H1 (cell line): ENCODE data around the gene PPP1R3G. TPM values are rescaled to one million over a fixed set of nuclear protein-coding genes. Genes with fewer than 3 reads are reported as not detected.

Experiments used
- CTCF ChIA-PET: fragments of 300-600 bp; sonication (Branson Sonifier 250); formaldehyde crosslinking; loops from one replicate; lab custom pipeline; 2021; ENCODE audit not compliant: partially characterized antibody; lab: Charles Lee
- POLR2A ChIA-PET: fragments of 300-600 bp; sonication (Branson Sonifier 250); formaldehyde crosslinking; loops from one replicate; lab custom pipeline; 2021; ENCODE audit warnings: inconsistent platforms; ENCODE audit not compliant: partially characterized antibody; lab: Charles Lee
- DNase-seq, 2 experiments: peaks; one replicate each; pipeline versions ENCODE4 v3.0.0 to v3.0.0-alpha.2; 2010 to 2022; ENCODE audit warnings: low spot score in 2 of 2, low read depth in 1 of 2, mixed read lengths in 1 of 2
- FAIRE-seq: peaks from 2 replicates; lab custom pipeline; 2011; peaks lifted over from hg19 to GRCh38; lab: Jason Lieb, UNC
- H2AFZ ChIP-seq: 2 replicates; pipeline ENCODE4 v1.8.1; 2012; ENCODE audit warnings: low read length, inconsistent platforms
- H2AK5ac ChIP-seq: 2 replicates; pipeline ENCODE4 v1.6.1; 2013; ENCODE audit warnings: low read depth, low read length
- H2BK120ac ChIP-seq: replicated peaks from 2 replicates; pipeline ENCODE3; 2013; ENCODE audit warnings: low read depth, low read length, inconsistent platforms
- H2BK12ac ChIP-seq: 2 replicates; pipeline ENCODE4 v1.6.1; 2013; ENCODE audit warnings: low read depth, low read length
- H2BK15ac ChIP-seq: 2 replicates; pipeline ENCODE4 v1.6.1; 2013; ENCODE audit warnings: low read length
- H2BK20ac ChIP-seq: 2 replicates; pipeline ENCODE4 v1.6.1; 2013; ENCODE audit warnings: low read length
- H2BK5ac ChIP-seq: 2 replicates; pipeline ENCODE4 v1.6.1; 2013; ENCODE audit warnings: low read depth, low read length
- H3K14ac ChIP-seq: 2 replicates; pipeline ENCODE4 v1.6.1; 2013; ENCODE audit warnings: inconsistent platforms; ENCODE audit not compliant: insufficient read length
- H3K18ac ChIP-seq: 2 replicates; pipeline ENCODE4 v1.6.1; 2013; ENCODE audit warnings: low read length; ENCODE audit errors: extremely low read depth
- H3K23ac ChIP-seq: 2 replicates; pipeline ENCODE4 v1.6.1; 2013; ENCODE audit warnings: inconsistent platforms; ENCODE audit not compliant: insufficient read length
- H3K23me2 ChIP-seq: 2 replicates; pipeline ENCODE4 v1.6.1; 2013; ENCODE audit warnings: low read depth, low read length
- H3K27ac ChIP-seq: 2 replicates; pipeline ENCODE4 v1.6.1; 2011; ENCODE audit warnings: low read depth, low read length, inconsistent platforms
- H3K27me3 ChIP-seq, 4 experiments: replicated peaks in 1 of 4; 1 replicate in 1 of 4; 2 replicates in 3 of 4; pipeline versions ENCODE4 v1.6.1 to v1.8.1; 2011 to 2013; ENCODE audit warnings: low read length in 3 of 4, mild to moderate bottlenecking in 3 of 4, inconsistent platforms in 2 of 4, mixed read lengths in 2 of 4, moderate library complexity in 1 of 4; ENCODE audit not compliant: control insufficient read depth in 3 of 4, insufficient read depth in 3 of 4; ENCODE audit errors: extremely low read depth in 1 of 4
- H3K36me3 ChIP-seq, 4 experiments: 2 replicates each; pipeline versions ENCODE4 v1.6.1 to v1.8.1; 2011 to 2013; ENCODE audit warnings: mild to moderate bottlenecking in 4 of 4, low read length in 3 of 4, moderate library complexity in 2 of 4, control low read depth in 1 of 4, inconsistent platforms in 1 of 4; ENCODE audit not compliant: insufficient read depth in 4 of 4, control insufficient read depth in 2 of 4
- H3K4ac ChIP-seq: replicated peaks from 2 replicates; pipeline ENCODE3; 2013; ENCODE audit warnings: low read length, low read depth, mixed read lengths, inconsistent platforms; ENCODE audit not compliant: insufficient read length
- H3K4me1 ChIP-seq, 4 experiments: replicated peaks in 1 of 4; 1 replicate in 1 of 4; 2 replicates in 3 of 4; pipeline versions ENCODE4 v1.6.1 to v1.8.1; 2011 to 2013; ENCODE audit warnings: low read length in 3 of 4, inconsistent platforms in 2 of 4, mixed read lengths in 1 of 4; ENCODE audit not compliant: insufficient read depth in 4 of 4, control insufficient read depth in 3 of 4
- H3K4me2 ChIP-seq, 2 experiments: 2 replicates each; pipeline versions ENCODE4 v1.6.1 to v1.8.1; 2011 to 2013; ENCODE audit warnings: low read depth in 2 of 2, low read length in 2 of 2, control low read depth in 1 of 2, inconsistent platforms in 1 of 2, mild to moderate bottlenecking in 1 of 2; ENCODE audit not compliant: insufficient read depth in 1 of 2
- H3K4me3 ChIP-seq, 4 experiments: fragments of 200-600, 300-600 bp in 1 of 4; sonication (generic), shearing (Covaris generic), sonication (Bioruptor Twin) in 1 of 4; 2 replicates each; pipeline versions ENCODE4 v1.5.1 to v1.8.1; 2011 to 2016; ENCODE audit warnings: low read length in 4 of 4, low read depth in 3 of 4, control low read depth in 2 of 4, inconsistent platforms in 2 of 4, mild to moderate bottlenecking in 2 of 4, mixed read lengths in 1 of 4, moderate library complexity in 1 of 4; ENCODE audit not compliant: insufficient read depth in 2 of 4; ENCODE audit errors: extremely low read depth in 1 of 4
- H3K56ac ChIP-seq: replicated peaks from 2 replicates; pipeline ENCODE3; 2013; ENCODE audit warnings: low read depth, mild to moderate bottlenecking, mixed read lengths, low read length, inconsistent platforms; ENCODE audit not compliant: insufficient read length
- H3K79me1 ChIP-seq: 2 replicates; pipeline ENCODE4 v1.6.1; 2013; ENCODE audit warnings: low read depth, low read length, control low read depth
- H3K79me2 ChIP-seq, 2 experiments: 2 replicates each; pipeline versions ENCODE4 v1.6.1 to v1.8.1; 2012 to 2013; ENCODE audit warnings: low read length in 2 of 2, mild to moderate bottlenecking in 2 of 2, inconsistent platforms in 1 of 2; ENCODE audit not compliant: insufficient read depth in 2 of 2, control insufficient read depth in 1 of 2
- H3K9ac ChIP-seq, 4 experiments: replicated peaks in 1 of 4; 1 replicate in 1 of 4; 2 replicates in 3 of 4; pipeline versions ENCODE4 v1.6.1 to v1.8.1; 2011 to 2013; ENCODE audit warnings: low read depth in 3 of 4, low read length in 3 of 4, control low read depth in 2 of 4, mild to moderate bottlenecking in 2 of 4, moderate library complexity in 2 of 4, inconsistent platforms in 1 of 4; ENCODE audit errors: extremely low read depth in 1 of 4
- H3K9me3 ChIP-seq, 2 experiments: 2 replicates each; pipeline versions ENCODE4 v1.6.1 to v1.8.1; 2012 to 2013; ENCODE audit warnings: mild to moderate bottlenecking in 2 of 2, moderate library complexity in 2 of 2, control low read depth in 1 of 2, inconsistent platforms in 1 of 2, low read depth in 1 of 2, low read length in 1 of 2, mixed read lengths in 1 of 2; ENCODE audit not compliant: insufficient read depth in 2 of 2
- H4K20me1 ChIP-seq, 2 experiments: replicated peaks in 1 of 2; 2 replicates each; pipeline versions ENCODE3 to v1.8.1; 2011 to 2013; ENCODE audit warnings: inconsistent platforms in 2 of 2, low read length in 2 of 2, mild to moderate bottlenecking in 1 of 2; ENCODE audit not compliant: insufficient read depth in 2 of 2, control insufficient read depth in 1 of 2
- H4K5ac ChIP-seq: 2 replicates; pipeline ENCODE4 v1.6.1; 2013; ENCODE audit warnings: low read length, low read depth, mixed read lengths, inconsistent platforms; ENCODE audit not compliant: insufficient read length
- H4K8ac ChIP-seq: 2 replicates; pipeline ENCODE4 v1.8.0; 2013; ENCODE audit warnings: mild to moderate bottlenecking, moderate library complexity, low read length, inconsistent platforms; ENCODE audit not compliant: insufficient read depth; ENCODE audit errors: extremely low read depth
- H4K91ac ChIP-seq: replicated peaks from 2 replicates; pipeline ENCODE3; 2013; ENCODE audit warnings: low read length, mixed read lengths, inconsistent platforms; ENCODE audit not compliant: insufficient read length
- CBX5 ChIP-seq: fragments of 300-800, 300-1000 bp; sonication (generic); IDR thresholded peaks from 2 replicates; pipeline ENCODE4 v1.7.1; 2016; ENCODE audit warnings: antibody characterized with exemption, low read length, low read depth
- CREB1 ChIP-seq: IDR thresholded peaks from 2 replicates; pipeline ENCODE4 v1.6.1; 2012; ENCODE audit warnings: inconsistent platforms
- RAD21 ChIP-seq, 2 experiments: IDR thresholded peaks in 1 of 2; conservative IDR thresholded peaks in 1 of 2; 2 replicates each; pipeline ENCODE4 v1.6.1; 2011; ENCODE audit warnings: low read depth in 2 of 2, low read length in 2 of 2, improper control_type of control experiment in 1 of 2, inconsistent platforms in 1 of 2, mild to moderate bottlenecking in 1 of 2, moderate library complexity in 1 of 2
- WGBS, 2 experiments: shearing (Covaris generic) in 1 of 2; methylation state at CpG; one replicate each; pipeline versions ENCODE4 v1.1.6 to v1.1.7; 2013 to 2015; ENCODE audit warnings: low lambda C conversion rate in 2 of 2, mixed read lengths in 2 of 2, inconsistent platforms in 1 of 2, low coverage in 1 of 2, missing lambda C conversion rate in 1 of 2; ENCODE audit not compliant: insufficient replicate concordance in 2 of 2, insufficient coverage in 1 of 2, insufficient read length in 1 of 2; ENCODE audit errors: extremely low coverage in 1 of 2, missing lambda C conversion rate in 1 of 2; 5-methylcytosine and 5-hydroxymethylcytosine counted together
- polyA plus RNA-seq, 7 experiments: library from polyadenylated mRNA; depleted of rRNA in 3 of 7; stranded (reverse) in 5 of 7; unstranded in 2 of 7; fragments of >200 nt in 5 of 7; fragments of 200-250 nt in 2 of 7; gene quantifications; 1 replicate in 5 of 7; 2 replicates in 1 of 7; 4 replicates in 1 of 7; pipeline versions ENCODE4 v1.2.1 to v1.2.3, GENCODE V29; 2011 to 2013; ENCODE audit warnings: missing spikeins in 2 of 7, mixed read lengths in 2 of 7
- total RNA-seq: library from RNA; stranded (reverse); fragmentation: NEBNext Ultra II Directional; extraction: Animal tissue kit (Norgen Biotek cat#: 25700); gene quantifications from 2 replicates; pipeline ENCODE4 v1.2.1, GENCODE V29; 2021
- TF ChIP-seq, protein P1 (sequence below), 3 experiments: IDR thresholded peaks; 1 replicate in 2 of 3; 2 replicates in 1 of 3; pipeline versions ENCODE4 v1.5.1 to v1.6.1; 2011; ENCODE audit warnings: low read length in 3 of 3, mild to moderate bottlenecking in 3 of 3, inconsistent platforms in 2 of 3, low read depth in 1 of 3, moderate library complexity in 1 of 3; ENCODE audit not compliant: insufficient read depth in 1 of 3; ENCODE audit errors: control extremely low read depth in 1 of 3

The PPP1R3G gene
- total and polyA plus RNA-seq, 2 of the 8 experiments (the other 6 are each of a cell fraction or from before 2014, with no cell fraction given), result 0.03 to 0.09 TPM

DNA sequence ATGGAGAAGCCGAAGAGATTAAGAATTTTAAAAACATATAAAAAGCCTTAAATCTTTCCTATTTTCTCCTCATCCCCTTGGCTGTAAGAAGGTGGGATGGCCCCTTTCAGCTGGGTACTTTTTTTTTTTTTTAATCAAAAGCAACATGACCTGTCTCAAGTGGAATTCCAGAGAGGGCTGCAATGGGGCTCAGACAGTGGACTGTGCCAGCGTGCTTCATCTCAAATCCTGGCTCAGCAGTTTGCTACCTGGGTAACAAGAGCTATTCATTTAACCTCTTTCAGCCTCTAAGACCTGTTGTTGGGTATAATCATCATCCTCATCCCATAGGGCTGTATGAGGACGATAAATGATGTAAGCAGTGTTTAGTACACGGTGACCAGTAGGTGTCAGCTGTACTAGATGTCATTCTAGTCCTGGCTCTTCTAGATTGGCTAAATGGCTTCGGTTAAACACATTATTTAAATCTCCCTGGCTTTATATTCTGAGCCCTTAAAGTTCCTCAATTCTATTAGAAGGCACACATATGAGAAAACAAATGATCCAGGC, 6.9 kb upstream of the PPP1R3G start:
- peaks cover 2% of the 10 kb centered on the region; the same call in 1 of the 2 replicates for H3K23me2 ChIP-seq
- H4K8ac ChIP-seq, result no peak overlapping the region
- no peak overlapping the region for H2BK12ac ChIP-seq
- peaks cover 0 to 4% (median 0%) of the 10 kb centered on the region in 4 experiments; a peak in 1 of 7 replicates for H3K4me1 ChIP-seq
- H3K23ac ChIP-seq, result no peak overlapping the region
- H2BK5ac ChIP-seq, result no peak overlapping the region
- H3K9ac ChIP-seq, result no peak overlapping the region
- no peak overlapping the region for H2AK5ac ChIP-seq
- ChIA-PET POLR2A (no interaction called here), CTCF (interaction anchor here (0.7 to 1.4 kb wide), 6 partner anchors 24 to 926 kb away, joined by 3 to 4 read pairs (median 3); no protein-coding TSS in a partner anchor)
- no peak overlapping the region for H4K5ac ChIP-seq
- H3K79me2 ChIP-seq, result no peaks in the 10 kb centered on the region
- no peak overlapping the region for H4K91ac ChIP-seq
- no peak overlapping the region for H3K18ac ChIP-seq
- no peak overlapping the region for H3K4me3 ChIP-seq
- peaks cover 0 to under 1% of the 10 kb centered on the region in 2 experiments for H4K20me1 ChIP-seq
- H3K79me1 ChIP-seq, result no peaks in the 10 kb centered on the region; the same call in 1 of the 2 replicates
- no peak overlapping the region for H2BK120ac ChIP-seq
- no peak overlapping the region for H3K56ac ChIP-seq
- no peak overlapping the region for H3K27ac ChIP-seq
- no peak overlapping the region for H3K4me2 ChIP-seq
- no peak overlapping the region for H3K4ac ChIP-seq
- TF ChIP-seq RAD21 (IDR thresholded peaks at IDR 0.05 in 1 of 2, conservative IDR thresholded peaks at IDR 0.05 in 1 of 2; ENCODE audit: low read depth in 2 of 2, low read length in 2 of 2) (0 out of 4 replicates have a peak, but pooled peaks of 1 of the 2 experiments have one; percentile 4), CBX5 (no peak), CREB1 (no peak)
- TF ChIP-seq, protein P1, sequence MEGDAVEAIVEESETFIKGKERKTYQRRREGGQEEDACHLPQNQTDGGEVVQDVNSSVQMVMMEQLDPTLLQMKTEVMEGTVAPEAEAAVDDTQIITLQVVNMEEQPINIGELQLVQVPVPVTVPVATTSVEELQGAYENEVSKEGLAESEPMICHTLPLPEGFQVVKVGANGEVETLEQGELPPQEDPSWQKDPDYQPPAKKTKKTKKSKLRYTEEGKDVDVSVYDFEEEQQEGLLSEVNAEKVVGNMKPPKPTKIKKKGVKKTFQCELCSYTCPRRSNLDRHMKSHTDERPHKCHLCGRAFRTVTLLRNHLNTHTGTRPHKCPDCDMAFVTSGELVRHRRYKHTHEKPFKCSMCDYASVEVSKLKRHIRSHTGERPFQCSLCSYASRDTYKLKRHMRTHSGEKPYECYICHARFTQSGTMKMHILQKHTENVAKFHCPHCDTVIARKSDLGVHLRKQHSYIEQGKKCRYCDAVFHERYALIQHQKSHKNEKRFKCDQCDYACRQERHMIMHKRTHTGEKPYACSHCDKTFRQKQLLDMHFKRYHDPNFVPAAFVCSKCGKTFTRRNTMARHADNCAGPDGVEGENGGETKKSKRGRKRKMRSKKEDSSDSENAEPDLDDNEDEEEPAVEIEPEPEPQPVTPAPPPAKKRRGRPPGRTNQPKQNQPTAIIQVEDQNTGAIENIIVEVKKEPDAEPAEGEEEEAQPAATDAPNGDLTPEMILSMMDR (IDR thresholded peaks at IDR 0.05; ENCODE audit: control extremely low read depth in 1 of 3, insufficient read depth in 1 of 3, low read depth in 1 of 3, low read length in 3 of 3), result peak in 1 of 3 experiments; percentile 22; a peak in 1 of 4 replicates
- H2AFZ ChIP-seq, result no peak overlapping the region
- DNase-seq (no peak), FAIRE-seq (no peak)
- no peak overlapping the region for H2BK15ac ChIP-seq
- no peaks in the 10 kb centered on the region for H3K36me3 ChIP-seq
- 82% methylated on average over 5 of the region's 5 CpGs; no CpG with 5 or more reads in 1 of the 2 experiments for WGBS, 2 experiments
- H3K9me3 ChIP-seq, result no peaks in the 10 kb centered on the region
- no peak overlapping the region for H3K14ac ChIP-seq
- no peak overlapping the region for H2BK20ac ChIP-seq
- H3K27me3 ChIP-seq, result peaks cover 0 to 13% (median 11%) of the 10 kb centered on the region in 4 experiments; a peak in 6 of 7 replicates
